Chondrocyte (in vitro differentiated cells): ENCODE data around the gene LPP. TPM values are rescaled to one million over a fixed set of nuclear protein-coding genes. Genes with fewer than 3 reads are reported as not detected.

Experiments used
- DNase-seq: peaks from one replicate; pipeline ENCODE4 v3.0.0; 2021; ENCODE audit warnings: mixed read lengths, low spot score
- H3K27ac Mint-ChIP-seq: one replicate; pipeline ENCODE4 v1.8.0; 2021; ENCODE audit warnings: mild to moderate bottlenecking, moderate library complexity, mixed read lengths; ENCODE audit not compliant: unreplicated experiment
- H3K27me3 Mint-ChIP-seq: 2 replicates; pipeline ENCODE4 v1.8.0; 2021; ENCODE audit warnings: low read depth, mixed read lengths
- H3K36me3 Mint-ChIP-seq: 2 replicates; pipeline ENCODE4 v1.8.0; 2021; ENCODE audit warnings: low read depth, mixed read lengths
- H3K4me1 Mint-ChIP-seq: 2 replicates; pipeline ENCODE4 v1.8.0; 2021; ENCODE audit warnings: low read depth, mild to moderate bottlenecking, mixed read lengths
- H3K4me3 Mint-ChIP-seq: one replicate; pipeline ENCODE4 v1.8.0; 2021; ENCODE audit warnings: mild to moderate bottlenecking, moderate library complexity, mixed read lengths; ENCODE audit not compliant: unreplicated experiment
- H3K9me3 Mint-ChIP-seq: 2 replicates; pipeline ENCODE4 v1.8.0; 2021; ENCODE audit warnings: low read depth, mixed read lengths
- total RNA-seq: library from RNA; stranded (reverse); gene quantifications from 3 replicates; pipeline ENCODE4 v1.2.1, GENCODE V29; 2021
- TF ChIP-seq, protein P1 (sequence below): fragments of 200-600 bp; sonication (generic); IDR thresholded peaks from 2 replicates; pipeline ENCODE4 v1.5.0; 2021; ENCODE audit warnings: antibody characterized with exemption, mild to moderate bottlenecking, moderate library complexity

Gene LPP
- total RNA-seq, 1 donor from 2014 or later = 295 TPM

- H3K4me1 Mint-ChIP-seq = peaks cover 10% of the 10 kb centered on the region
- no peak overlapping the region for H3K4me3 Mint-ChIP-seq
- TF ChIP-seq, protein P1, sequence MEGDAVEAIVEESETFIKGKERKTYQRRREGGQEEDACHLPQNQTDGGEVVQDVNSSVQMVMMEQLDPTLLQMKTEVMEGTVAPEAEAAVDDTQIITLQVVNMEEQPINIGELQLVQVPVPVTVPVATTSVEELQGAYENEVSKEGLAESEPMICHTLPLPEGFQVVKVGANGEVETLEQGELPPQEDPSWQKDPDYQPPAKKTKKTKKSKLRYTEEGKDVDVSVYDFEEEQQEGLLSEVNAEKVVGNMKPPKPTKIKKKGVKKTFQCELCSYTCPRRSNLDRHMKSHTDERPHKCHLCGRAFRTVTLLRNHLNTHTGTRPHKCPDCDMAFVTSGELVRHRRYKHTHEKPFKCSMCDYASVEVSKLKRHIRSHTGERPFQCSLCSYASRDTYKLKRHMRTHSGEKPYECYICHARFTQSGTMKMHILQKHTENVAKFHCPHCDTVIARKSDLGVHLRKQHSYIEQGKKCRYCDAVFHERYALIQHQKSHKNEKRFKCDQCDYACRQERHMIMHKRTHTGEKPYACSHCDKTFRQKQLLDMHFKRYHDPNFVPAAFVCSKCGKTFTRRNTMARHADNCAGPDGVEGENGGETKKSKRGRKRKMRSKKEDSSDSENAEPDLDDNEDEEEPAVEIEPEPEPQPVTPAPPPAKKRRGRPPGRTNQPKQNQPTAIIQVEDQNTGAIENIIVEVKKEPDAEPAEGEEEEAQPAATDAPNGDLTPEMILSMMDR = no peak
- H3K27ac Mint-ChIP-seq = no peak overlapping the region
- H3K36me3 Mint-ChIP-seq = peaks cover 3% of the 10 kb centered on the region
- H3K9me3 Mint-ChIP-seq = no peaks in the 10 kb centered on the region
- no peaks in the 10 kb centered on the region for H3K27me3 Mint-ChIP-seq
- no peak for DNase-seq
Measured at GRCh38 chr3:188734395-188734794, 580.4 kb downstream of the LPP start.

DNA sequence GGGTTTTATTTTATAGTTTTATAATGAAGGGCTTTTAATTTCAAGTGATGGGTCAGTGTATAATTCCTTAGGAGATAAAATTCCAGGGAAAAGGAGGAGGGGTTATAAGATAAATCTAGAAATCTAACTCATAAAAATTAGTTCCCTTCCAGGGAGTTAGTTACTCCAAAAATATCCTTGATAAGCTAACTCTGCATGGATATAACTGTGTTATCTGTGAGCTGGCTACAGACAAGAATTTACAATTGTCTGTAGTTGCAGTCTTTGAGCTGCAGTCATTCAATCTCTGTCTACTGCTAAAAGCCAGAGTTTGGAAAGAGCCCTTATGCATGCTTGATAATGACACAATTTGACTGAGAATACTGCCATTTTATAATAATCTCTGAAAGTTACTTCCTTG lies 585.6 kb downstream of the LPP start:
- Mint-ChIP-seq H3K27me3 (no peaks in the 10 kb centered on the region), H3K9me3 (no peaks in the 10 kb centered on the region), H3K27ac (no peak overlapping the region), H3K4me1 (peaks cover 9% of the 10 kb centered on the region), H3K36me3 (peaks cover 4% of the 10 kb centered on the region), H3K4me3 (no peak overlapping the region)
- DNase-seq = no peak
- TF ChIP-seq, protein P1 = no peak

DNA sequence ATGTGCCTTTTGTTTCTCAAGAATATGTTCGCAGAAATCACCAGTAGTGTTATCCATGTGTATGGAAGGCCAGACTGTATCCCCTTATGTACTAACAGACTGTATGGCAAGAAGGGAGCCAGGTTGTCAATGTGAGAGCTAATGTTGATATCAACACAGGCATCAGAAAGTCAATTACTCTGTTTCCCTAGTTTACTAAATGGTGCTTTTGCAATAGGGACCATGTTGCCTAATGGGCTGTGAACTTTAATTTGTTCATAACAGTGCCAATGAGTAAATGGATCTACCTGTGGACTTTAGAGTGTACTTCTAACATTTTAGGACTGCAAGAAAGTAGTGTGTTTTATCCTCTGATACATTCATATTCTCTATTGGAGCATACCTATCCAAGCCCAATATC lies 586.1 kb downstream of the LPP start:
- Mint-ChIP-seq H3K27ac (no peak overlapping the region), H3K9me3 (no peaks in the 10 kb centered on the region), H3K4me3 (no peak overlapping the region), H3K4me1 (peaks cover 7% of the 10 kb centered on the region), H3K27me3 (no peaks in the 10 kb centered on the region), H3K36me3 (peaks cover 4% of the 10 kb centered on the region)
- TF ChIP-seq, protein P1 = no peak
- no peak for DNase-seq

DNA sequence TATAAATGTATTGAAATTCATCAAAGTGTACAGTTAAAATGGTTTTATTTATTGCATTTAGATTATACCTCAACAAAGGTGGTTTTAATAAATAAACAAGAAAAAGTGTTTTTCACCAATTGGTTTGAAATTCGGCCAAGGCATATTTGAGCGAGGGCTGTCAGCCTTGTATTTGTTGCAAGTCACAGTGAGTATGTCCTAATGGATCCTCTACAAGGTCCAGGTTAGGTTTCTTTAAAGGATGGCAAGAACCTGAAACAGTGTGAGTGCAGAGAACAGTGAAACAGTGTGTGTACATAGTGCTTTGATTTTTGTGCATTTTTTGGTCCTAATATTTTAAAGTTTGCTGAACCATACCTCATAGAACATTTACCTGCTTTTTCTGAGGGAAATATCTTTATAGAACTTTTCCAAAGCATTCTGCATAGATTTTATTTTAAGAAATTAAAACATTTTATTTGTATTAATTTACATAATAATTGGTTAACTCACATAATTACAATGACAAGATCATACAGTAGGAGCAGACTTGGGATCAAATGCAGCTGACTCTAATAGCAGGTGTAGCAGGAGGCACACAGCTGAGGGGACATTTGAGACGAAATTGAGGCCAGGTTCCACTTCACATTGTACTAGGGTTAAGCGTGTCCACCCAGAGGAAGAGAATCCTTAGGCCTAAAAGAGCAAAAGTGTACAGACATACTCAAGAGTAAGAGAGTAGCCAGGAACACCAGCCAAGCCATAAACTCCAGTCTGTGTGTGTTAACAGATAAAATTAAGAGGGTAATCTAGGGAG lies 589.0 kb downstream of the LPP start:
- H3K9me3 Mint-ChIP-seq = no peaks in the 10 kb centered on the region
- H3K27ac Mint-ChIP-seq = no peak overlapping the region
- TF ChIP-seq, protein P1 = no peak
- H3K4me3 Mint-ChIP-seq = no peak overlapping the region
- H3K36me3 Mint-ChIP-seq = peaks cover 4% of the 10 kb centered on the region
- H3K4me1 Mint-ChIP-seq = peaks cover 16% of the 10 kb centered on the region
- no peak for DNase-seq
- no peaks in the 10 kb centered on the region for H3K27me3 Mint-ChIP-seq

DNA sequence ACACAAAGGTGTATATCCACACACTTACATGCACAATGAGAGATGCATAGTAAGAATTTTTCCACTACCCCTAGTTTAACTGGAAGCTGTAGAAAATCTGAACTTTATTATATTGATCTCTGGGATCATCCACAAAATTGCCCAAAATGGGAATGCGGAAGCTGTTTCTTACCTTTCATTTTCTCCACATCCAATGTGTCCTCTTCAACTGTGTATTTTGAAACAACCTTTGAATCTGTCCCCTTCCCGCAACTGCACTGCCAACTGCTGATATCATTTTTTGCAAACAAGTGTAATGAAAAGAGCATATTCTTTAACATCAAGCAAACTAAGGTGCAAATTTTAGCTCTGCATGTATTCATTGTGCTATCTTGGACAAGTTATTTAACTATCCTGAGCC lies 590.2 kb downstream of the LPP start:
- H3K4me1 Mint-ChIP-seq = peaks cover 15% of the 10 kb centered on the region
- TF ChIP-seq, protein P1 = no peak

More for the DNA sequence above, 590.2 kb downstream of the LPP start:
- Mint-ChIP-seq H3K27ac (no peak overlapping the region), H3K9me3 (no peaks in the 10 kb centered on the region), H3K36me3 (peaks cover 4% of the 10 kb centered on the region), H3K4me3 (no peak overlapping the region), H3K27me3 (no peaks in the 10 kb centered on the region)
- DNase-seq = no peak
